ENCODE data around the gene DFFB.

The DFFB gene

GRCh38 chr1:3886106-3886670, 28.9 kb downstream of the DFFB start:
- no peak for DNase-seq (ENCODE audit: low read depth, low spot score)
- H3K4me3 ChIP-seq (ENCODE audit: low read depth, low read length): no peak overlapping the region
- CTCF ChIA-PET: interaction anchor here (0.7 kb wide), 1 partner anchor 14 kb away, joined by 3 read pairs; the partner anchor contains the start of gene C1orf174
- POLR2A ChIA-PET: interaction anchor here (0.7 kb wide), 1 partner anchor 14 kb away, joined by 3 read pairs; the partner anchor contains the start of gene C1orf174
- TF ChIP-seq CTCF (IDR thresholded peaks at IDR 0.05; ENCODE audit: insufficient read depth, low read length, missing control alignments): no peak

- ChIA-PET POLR2A (no interaction called here), CTCF (interaction anchor here (0.7 kb wide), 1 partner anchor 13 kb away, joined by 3 read pairs; the partner anchor contains the start of gene C1orf174)
- H3K4me3 ChIP-seq (ENCODE audit: low read depth, low read length): no peak overlapping the region
- TF ChIP-seq CTCF (IDR thresholded peaks at IDR 0.05; ENCODE audit: insufficient read depth, low read length, missing control alignments): no peak
- DNase-seq (ENCODE audit: low read depth, low spot score): no peak
Measured at GRCh38 chr1:3886691-3887090, 29.4 kb downstream of the DFFB start.

GRCh38 chr1:3888301-3888700, 31.0 kb downstream of the DFFB start:
- DNase-seq (ENCODE audit: low read depth, low spot score): no peak
- POLR2A ChIA-PET: no interaction called here
- no peak for TF ChIP-seq CTCF (IDR thresholded peaks at IDR 0.05; ENCODE audit: insufficient read depth, low read length, missing control alignments)
- CTCF ChIA-PET: interaction anchor here (1.4 kb wide), 1 partner anchor 11 kb away, joined by 5 read pairs; the partner anchor contains the start of gene C1orf174
- no peak overlapping the region for H3K4me3 ChIP-seq (ENCODE audit: low read depth, low read length)

DNA sequence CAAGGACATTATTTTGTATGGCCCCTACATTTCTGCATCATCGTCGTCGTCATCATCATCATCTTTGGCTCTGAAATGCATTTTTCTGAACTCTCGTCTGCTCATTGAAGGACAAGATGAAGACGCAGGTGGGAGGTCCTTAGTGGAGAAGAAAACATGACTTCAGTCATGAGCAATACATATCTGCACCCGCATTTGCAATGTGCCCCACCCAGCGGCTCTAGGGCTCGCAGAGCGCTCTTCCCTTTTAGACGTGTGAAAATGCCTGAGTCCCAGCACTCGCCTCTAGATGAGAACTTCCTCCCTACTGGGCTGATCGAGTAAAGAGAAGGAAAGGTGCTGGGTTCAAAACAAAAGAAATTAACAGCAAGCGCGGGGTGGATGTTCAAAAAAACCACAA, 32.7 kb downstream of the DFFB start:
- no peak for DNase-seq (ENCODE audit: low read depth, low spot score)
- ChIA-PET POLR2A (no interaction called here), CTCF (interaction anchor here (1.4 to 1.7 kb wide), 2 partner anchors 8 to 9 kb away, joined by 4 to 5 read pairs; partner anchors contain the start of gene C1orf174)
- no peak overlapping the region for H3K4me3 ChIP-seq (ENCODE audit: low read depth, low read length)
- no peak for TF ChIP-seq CTCF (IDR thresholded peaks at IDR 0.05; ENCODE audit: insufficient read depth, low read length, missing control alignments)

- ChIA-PET POLR2A (no interaction called here), CTCF (interaction anchor here (1.7 kb wide), 1 partner anchor 9 kb away, joined by 4 read pairs; no protein-coding TSS in a partner anchor)
- no peak for TF ChIP-seq CTCF (IDR thresholded peaks at IDR 0.05; ENCODE audit: insufficient read depth, low read length, missing control alignments)
- no peak overlapping the region for H3K4me3 ChIP-seq (ENCODE audit: low read depth, low read length)
- DNase-seq (ENCODE audit: low read depth, low spot score): no peak
Measured at GRCh38 chr1:3890389-3891328, 33.4 kb downstream of the DFFB start.

DNA sequence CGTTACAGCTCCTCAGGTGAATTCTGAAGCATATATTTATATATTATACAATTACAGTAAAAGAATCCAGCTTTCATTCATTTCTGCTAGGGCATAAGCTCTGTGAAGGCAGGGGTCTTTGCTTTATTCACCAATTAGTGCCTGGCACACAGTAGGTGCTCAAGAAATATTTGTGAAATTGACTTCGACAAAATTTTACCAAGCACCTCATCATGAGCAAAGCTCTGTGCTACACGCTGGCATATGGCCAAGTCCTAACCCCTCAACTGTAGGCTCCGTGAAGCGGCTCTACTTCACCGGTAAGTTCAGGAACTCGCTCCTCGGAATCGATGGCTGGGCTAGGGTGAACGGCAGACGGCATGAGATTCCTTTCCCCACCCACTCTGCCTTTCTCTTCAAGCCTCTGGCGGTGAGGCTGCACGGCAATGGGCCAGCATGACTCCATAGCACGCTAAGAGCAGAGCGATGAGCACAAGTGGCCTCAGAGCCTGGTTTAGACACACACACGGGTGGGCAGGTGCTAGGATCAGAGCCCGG, 34.1 kb downstream of the DFFB start:
- no peak for TF ChIP-seq CTCF (IDR thresholded peaks at IDR 0.05; ENCODE audit: insufficient read depth, low read length, missing control alignments)
- POLR2A ChIA-PET: no interaction called here
- DNase-seq (ENCODE audit: low read depth, low spot score): no peak
- H3K4me3 ChIP-seq (ENCODE audit: low read depth, low read length): no peak overlapping the region
- CTCF ChIA-PET: interaction anchor here (1.7 kb wide), 1 partner anchor 9 kb away, joined by 4 read pairs; no protein-coding TSS in a partner anchor
